ENCODE measurements around the gene RPL27. TPM values are rescaled to one million over a fixed set of nuclear protein-coding genes. Genes with fewer than 3 reads are reported as not detected.

Gene RPL27
- total and polyA plus RNA-seq, 2 of the 13 experiments (the other 11 are each of a cell fraction or from before 2014, with no cell fraction given), result 1,585 to 5,840 TPM

- TF ChIP-seq THRA (CRISPR knock-in tag; IDR thresholded peaks at IDR 0.05; ENCODE audit: borderline replicate concordance) (0 out of 2 replicates have a peak, but pooled peaks have one; percentile 30), RFX3 (CRISPR knock-in tag; IDR thresholded peaks at IDR 0.05) (peak; percentile 96), ZNF33B (CRISPR knock-in tag; IDR thresholded peaks at IDR 0.05) (peak; percentile 79), ZEB1 (IDR thresholded peaks at IDR 0.05; ENCODE audit: insufficient replicate concordance, low read depth) (no peak), TEAD3 (CRISPR knock-in tag; optimal IDR thresholded peaks at IDR 0.05; ENCODE audit: borderline replicate concordance) (peak; percentile 47), ZNF331 (CRISPR knock-in tag; IDR thresholded peaks at IDR 0.05) (peak; percentile 72), ZHX2 (IDR thresholded peaks at IDR 0.05; ENCODE audit: low read depth) (no peak), ZHX2 (CRISPR knock-in tag; IDR thresholded peaks at IDR 0.05; ENCODE audit: borderline replicate concordance) (0 out of 2 replicates have a peak, but pooled peaks have one; percentile 62), MAZ (IDR thresholded peaks at IDR 0.05; ENCODE audit: borderline replicate concordance, low read depth, low read length) (no peak), MAZ (CRISPR knock-in tag; IDR thresholded peaks at IDR 0.05; ENCODE audit: low read depth) (peak; percentile 52; the same call in 1 of the 2 replicates), ZNF772 (CRISPR knock-in tag; IDR thresholded peaks at IDR 0.05) (peak; percentile 70; the same call in 1 of the 2 replicates), KLF16 (CRISPR knock-in tag; IDR thresholded peaks at IDR 0.05) (peak in 1 of 2 experiments; percentile 60; a peak in 1 of 4 replicates), ELF1 (CRISPR knock-in tag; IDR thresholded peaks at IDR 0.05) (peak; percentile 78), LBX2 (CRISPR knock-in tag; IDR thresholded peaks at IDR 0.05; ENCODE audit: borderline replicate concordance) (no peak), MXD4 (CRISPR knock-in tag; IDR thresholded peaks at IDR 0.05) (peak; percentile 89), MXD3 (CRISPR knock-in tag; IDR thresholded peaks at IDR 0.05) (0 out of 2 replicates have a peak, but pooled peaks have one; percentile 49), NFRKB (IDR thresholded peaks at IDR 0.05) (no peak), NR1H2 (CRISPR knock-in tag; IDR thresholded peaks at IDR 0.05; ENCODE audit: borderline replicate concordance, low read depth) (no peak), RXRB (CRISPR knock-in tag; IDR thresholded peaks at IDR 0.05; ENCODE audit: borderline replicate concordance) (peak; percentile 77), SAP130 (CRISPR knock-in tag; IDR thresholded peaks at IDR 0.05; ENCODE audit: low read depth) (peak; percentile 95), ZNF83 (CRISPR knock-in tag; IDR thresholded peaks at IDR 0.05; ENCODE audit: borderline replicate concordance) (peak; percentile 91; the same call in 1 of the 2 replicates), SMAD9 (CRISPR knock-in tag; IDR thresholded peaks at IDR 0.05) (peak; percentile 78; the same call in 1 of the 2 replicates)
Measured at GRCh38 chr17:43024407-43025289, 26.4 kb downstream of the RPL27 start, which contains the start of gene RND2 (continued).

All from HepG2 (cell line).